Adipocyte (in vitro differentiated cells): Measurements from ENCODE around the gene NLGN1.
A peak's percentile ranks its signal among the peaks of the same experiment; 100 is the strongest.

Source experiments
- DNase-seq: peaks from one replicate; pipeline ENCODE4 v3.0.0-alpha.2; 2015; ENCODE audit warnings: low read depth
- H3K27me3 ChIP-seq: replicated peaks from 2 replicates; pipeline ENCODE4 v1.7.0; 2013; ENCODE audit warnings: mild to moderate bottlenecking, low read length, moderate library complexity; ENCODE audit not compliant: control insufficient read depth, insufficient read depth
- H3K36me3 ChIP-seq: 2 replicates; pipeline ENCODE4 v1.7.0; 2013; ENCODE audit warnings: low read length, mild to moderate bottlenecking, moderate library complexity; ENCODE audit not compliant: control insufficient read depth, insufficient read depth, severe bottlenecking
- H3K4me1 ChIP-seq: 2 replicates; pipeline ENCODE4 v1.7.0; 2013; ENCODE audit warnings: mild to moderate bottlenecking, low read length, moderate library complexity; ENCODE audit not compliant: control insufficient read depth, insufficient read depth
- H3K4me3 ChIP-seq: 2 replicates; pipeline ENCODE4 v1.7.0; 2013; ENCODE audit warnings: mild to moderate bottlenecking, low read length, moderate library complexity
- H3K9ac ChIP-seq: 2 replicates; pipeline ENCODE4 v1.7.0; 2013; ENCODE audit warnings: mild to moderate bottlenecking, low read length, moderate library complexity
- H3K9me3 ChIP-seq: 2 replicates; pipeline ENCODE4 v1.7.0; 2013; ENCODE audit warnings: mild to moderate bottlenecking, low read length, moderate library complexity; ENCODE audit not compliant: control insufficient read depth

Gene NLGN1

GRCh38 chr3:173725507-173725906, 328.0 kb downstream of the NLGN1 start:
- no peaks in the 10 kb centered on the region for H3K36me3 ChIP-seq
- H3K27me3 ChIP-seq: no peaks in the 10 kb centered on the region
- H3K9ac ChIP-seq: no peak overlapping the region
- no peaks in the 10 kb centered on the region for H3K4me1 ChIP-seq
- no peaks in the 10 kb centered on the region for H3K9me3 ChIP-seq
- H3K4me3 ChIP-seq: no peak overlapping the region
- DNase-seq: no peak

- no peaks in the 10 kb centered on the region for H3K27me3 ChIP-seq
- no peaks in the 10 kb centered on the region for H3K4me1 ChIP-seq
- H3K9me3 ChIP-seq: no peaks in the 10 kb centered on the region
- no peak overlapping the region for H3K9ac ChIP-seq
- no peaks in the 10 kb centered on the region for H3K36me3 ChIP-seq
- peak; percentile 49 for DNase-seq
- no peak overlapping the region for H3K4me3 ChIP-seq
Observed at GRCh38 chr3:173730391-173730790, 332.8 kb downstream of the NLGN1 start.

GRCh38 chr3:173732237-173732636, 334.7 kb downstream of the NLGN1 start:
- H3K4me3 ChIP-seq: no peak overlapping the region

GRCh38 chr3:173733029-173733652, 335.6 kb downstream of the NLGN1 start:
- Histone ChIP-seq H3K4me3 (no peak overlapping the region), H3K36me3 (no peaks in the 10 kb centered on the region), H3K9me3 (no peaks in the 10 kb centered on the region), H3K4me1 (no peaks in the 10 kb centered on the region), H3K27me3 (no peaks in the 10 kb centered on the region), H3K9ac (no peak overlapping the region)
- DNase-seq: peak; percentile 80

More at GRCh38 chr3:173732237-173732636, 334.7 kb downstream of the NLGN1 start:
- no peak for DNase-seq
- H3K9ac ChIP-seq: no peak overlapping the region
- no peaks in the 10 kb centered on the region for H3K9me3 ChIP-seq
- no peaks in the 10 kb centered on the region for H3K4me1 ChIP-seq
- no peaks in the 10 kb centered on the region for H3K27me3 ChIP-seq
- H3K36me3 ChIP-seq: no peaks in the 10 kb centered on the region

- H3K9ac ChIP-seq: no peak overlapping the region
- no peaks in the 10 kb centered on the region for H3K4me1 ChIP-seq
- H3K9me3 ChIP-seq: no peaks in the 10 kb centered on the region
- no peak overlapping the region for H3K4me3 ChIP-seq
- H3K36me3 ChIP-seq: no peaks in the 10 kb centered on the region
- DNase-seq: no peak
- H3K27me3 ChIP-seq: no peaks in the 10 kb centered on the region
Observed at GRCh38 chr3:173734473-173734872, 336.9 kb downstream of the NLGN1 start.

DNA sequence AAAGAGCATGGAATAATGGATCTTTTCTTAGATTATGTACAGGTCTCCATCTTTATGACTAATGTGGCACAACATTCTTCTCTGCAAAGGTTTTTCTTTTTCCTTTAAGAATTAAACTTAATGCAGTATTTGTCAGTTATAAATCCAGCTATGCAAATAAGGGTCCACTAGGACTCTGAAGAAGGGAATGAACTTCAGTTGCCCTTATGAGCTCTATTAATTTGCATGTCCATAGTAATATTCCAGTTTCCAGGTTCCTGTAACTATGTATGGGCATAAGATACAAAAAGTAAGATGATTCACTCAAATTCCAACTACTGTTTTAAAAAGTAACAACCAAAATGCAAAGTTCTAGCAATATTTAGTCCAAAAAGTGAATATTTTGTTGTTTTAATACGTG, 337.4 kb downstream of the NLGN1 start:
- no peak for DNase-seq
- H3K4me1 ChIP-seq: no peaks in the 10 kb centered on the region
- no peaks in the 10 kb centered on the region for H3K27me3 ChIP-seq
- no peak overlapping the region for H3K9ac ChIP-seq
- H3K36me3 ChIP-seq: no peaks in the 10 kb centered on the region
- H3K9me3 ChIP-seq: no peaks in the 10 kb centered on the region
- no peak overlapping the region for H3K4me3 ChIP-seq

DNA sequence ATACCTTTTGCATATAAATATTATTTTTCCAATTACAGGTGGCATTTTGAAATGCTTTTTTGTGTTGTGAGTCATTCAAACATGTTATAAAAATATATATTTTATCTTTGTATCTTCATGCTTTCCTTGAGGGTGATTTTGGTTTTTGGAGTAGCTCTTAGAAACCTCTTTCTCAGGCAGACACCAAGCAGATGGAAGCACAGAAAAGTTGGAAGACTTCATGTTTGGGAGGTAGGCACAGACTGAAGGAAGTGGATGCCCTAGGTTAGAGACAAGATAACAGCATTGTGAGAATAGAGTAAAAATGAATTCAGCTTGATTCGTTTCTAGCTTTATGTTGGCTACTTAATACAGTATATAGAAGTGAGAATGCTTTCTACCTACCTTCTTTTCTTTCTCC, 338.3 kb downstream of the NLGN1 start:
- Histone ChIP-seq H3K9ac (no peak overlapping the region), H3K4me1 (no peaks in the 10 kb centered on the region), H3K27me3 (no peaks in the 10 kb centered on the region), H3K36me3 (no peaks in the 10 kb centered on the region), H3K9me3 (no peaks in the 10 kb centered on the region), H3K4me3 (no peak overlapping the region)
- no peak for DNase-seq

- Histone ChIP-seq H3K36me3 (no peaks in the 10 kb centered on the region), H3K9me3 (no peaks in the 10 kb centered on the region), H3K4me1 (peaks cover 7% of the 10 kb centered on the region), H3K9ac (no peak overlapping the region), H3K4me3 (no peak overlapping the region), H3K27me3 (no peaks in the 10 kb centered on the region)
- DNase-seq: no peak
Observed at GRCh38 chr3:173737167-173737808, 339.7 kb downstream of the NLGN1 start.

- Histone ChIP-seq H3K4me3 (no peak overlapping the region), H3K27me3 (no peaks in the 10 kb centered on the region), H3K9ac (no peak overlapping the region), H3K4me1 (peaks cover 18% of the 10 kb centered on the region), H3K9me3 (no peaks in the 10 kb centered on the region), H3K36me3 (no peaks in the 10 kb centered on the region)
- DNase-seq: peak; percentile 52
Observed at GRCh38 chr3:173739726-173740125, 342.2 kb downstream of the NLGN1 start.

DNA sequence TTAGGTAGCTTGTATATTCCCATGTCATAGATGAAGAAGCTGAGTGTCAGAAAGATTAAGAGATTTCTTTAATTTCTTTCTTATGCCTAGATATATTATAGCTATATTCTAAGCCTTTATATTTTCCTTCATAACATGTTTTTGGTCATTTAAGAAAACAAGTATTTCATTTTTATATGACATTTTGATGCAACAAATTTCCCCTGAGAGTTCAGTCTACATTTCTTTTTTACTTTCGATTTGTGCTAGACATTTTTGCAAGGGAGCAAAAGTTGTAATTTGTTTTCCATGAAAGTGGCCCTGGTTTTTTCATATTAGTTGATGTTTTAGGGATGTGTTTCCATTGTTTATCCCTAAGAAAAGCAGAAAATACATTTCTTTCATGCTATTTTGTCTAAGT, 344.9 kb downstream of the NLGN1 start:
- no peaks in the 10 kb centered on the region for H3K27me3 ChIP-seq
- peak overlapping the region; percentile 62 for H3K9ac ChIP-seq
- H3K4me1 ChIP-seq: peaks cover 22% of the 10 kb centered on the region
- peak overlapping the region; percentile 73 for H3K4me3 ChIP-seq
- no peaks in the 10 kb centered on the region for H3K36me3 ChIP-seq
- H3K9me3 ChIP-seq: no peaks in the 10 kb centered on the region
- peak; percentile 53 for DNase-seq

- peak; percentile 51 for DNase-seq
Observed at GRCh38 chr3:173743111-173743510, 345.6 kb downstream of the NLGN1 start.

DNA sequence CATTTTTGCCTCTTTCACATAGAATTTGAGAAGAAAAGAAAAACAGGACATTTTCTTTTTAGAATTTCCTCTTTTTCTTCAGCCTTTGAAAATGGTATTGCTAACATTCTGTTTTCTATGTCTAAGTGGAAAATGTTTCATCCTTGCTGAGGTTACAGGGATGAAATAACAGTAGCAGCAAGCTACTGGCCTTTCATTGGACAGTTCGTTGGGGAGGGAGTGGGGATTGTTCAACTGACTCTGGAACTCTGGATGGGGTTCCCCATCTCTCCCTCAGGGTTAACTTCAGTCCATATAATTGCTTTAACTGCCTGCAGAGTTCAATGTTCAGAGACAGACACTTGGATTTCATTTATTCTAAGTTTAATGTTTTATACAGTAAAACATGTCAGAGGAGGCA, 346.0 kb downstream of the NLGN1 start:
- H3K36me3 ChIP-seq: no peaks in the 10 kb centered on the region
- peak; percentile 31 for DNase-seq
- no peaks in the 10 kb centered on the region for H3K9me3 ChIP-seq
- H3K4me3 ChIP-seq: no peak overlapping the region
- no peaks in the 10 kb centered on the region for H3K27me3 ChIP-seq
- H3K9ac ChIP-seq: peak overlapping the region; percentile 62
- H3K4me1 ChIP-seq: peaks cover 22% of the 10 kb centered on the region

More at GRCh38 chr3:173743111-173743510, 345.6 kb downstream of the NLGN1 start:
- Histone ChIP-seq H3K4me1 (peaks cover 22% of the 10 kb centered on the region), H3K36me3 (no peaks in the 10 kb centered on the region), H3K9ac (peak overlapping the region; percentile 62), H3K4me3 (peak overlapping the region; percentile 73), H3K27me3 (no peaks in the 10 kb centered on the region), H3K9me3 (no peaks in the 10 kb centered on the region)
